K562 (cell line): ENCODE results near the gene SPATA16.

Experiments used
- CTCF ChIP-seq, 3 experiments: IDR thresholded peaks in 2 of 3; conservative IDR thresholded peaks in 1 of 3; 2 replicates each; pipeline ENCODE4 v1.5.1; 2011 to 2012; ENCODE audit warnings: low read length in 3 of 3, mild to moderate bottlenecking in 3 of 3, control low read depth in 2 of 3, improper control_type of control experiment in 1 of 3, inconsistent platforms in 1 of 3, low read depth in 1 of 3, mixed read lengths in 1 of 3, moderate library complexity in 1 of 3; ENCODE audit not compliant: insufficient read depth in 2 of 3
- POLR2AphosphoS5 ChIP-seq: IDR thresholded peaks from 2 replicates; pipeline ENCODE4 v1.6.1; 2011; ENCODE audit warnings: mild to moderate bottlenecking, low read depth, low read length, moderate library complexity; ENCODE audit not compliant: control insufficient read depth, insufficient read depth
- SMC3 ChIP-seq: conservative IDR thresholded peaks from 2 replicates; pipeline ENCODE4 v1.6.1; 2011; ENCODE audit warnings: low read depth, low read length, improper control_type of control experiment; ENCODE audit not compliant: insufficient read depth
- TFAM ChIP-seq: fragments of 250-450 bp; sonication (Bioruptor Pico); conservative IDR thresholded peaks from 2 replicates; pipeline ENCODE4 v1.5.0; 2021; ENCODE audit warnings: mild to moderate bottlenecking, moderate library complexity
- TSHZ1 ChIP-seq: fragments of 250-450 bp; sonication (Bioruptor Pico); IDR thresholded peaks from 2 replicates; pipeline ENCODE4 v1.4.0; 2020; ENCODE audit warnings: mild to moderate bottlenecking, moderate library complexity
- YY1 ChIP-seq, 3 experiments: IDR thresholded peaks; 2 replicates each; pipeline ENCODE4 v1.6.1; 2011; ENCODE audit warnings: low read length in 2 of 3, mild to moderate bottlenecking in 2 of 3, moderate library complexity in 2 of 3, borderline replicate concordance in 1 of 3, control low read depth in 1 of 3, low read depth in 1 of 3; ENCODE audit not compliant: insufficient read depth in 3 of 3, insufficient replicate concordance in 2 of 3, control insufficient read depth in 1 of 3, insufficient read length in 1 of 3; ENCODE audit errors: extremely low read depth in 1 of 3
- ZKSCAN1 ChIP-seq: fragments of 150-350 bp; IDR thresholded peaks from 2 replicates; pipeline ENCODE4 v1.6.1; 2016; ENCODE audit warnings: low read depth, low read length
- ZNF274 ChIP-seq: IDR thresholded peaks from 2 replicates; pipeline ENCODE4 v1.6.1; 2011; ENCODE audit warnings: low read depth, mild to moderate bottlenecking, low read length, moderate library complexity, borderline replicate concordance
- TF ChIP-seq, protein P1 (sequence below): fragments of 200-800 bp; sonication (Bioruptor generic); IDR thresholded peaks from 2 replicates; pipeline ENCODE4 v1.6.1; 2017; ENCODE audit warnings: missing genetic modification characterization, missing compliant biosample characterization

- TF ChIP-seq TSHZ1 (CRISPR knock-in tag), result no peak
- no peak for TF ChIP-seq CTCF (IDR thresholded peaks at IDR 0.05 in 2 of 3, conservative IDR thresholded peaks at IDR 0.05 in 1 of 3; ENCODE audit: insufficient read depth in 2 of 3, low read depth in 1 of 3, low read length in 3 of 3)
- TF ChIP-seq SMC3, result no peak
- TF ChIP-seq ZKSCAN1, result no peak
- no peak for TF ChIP-seq YY1 (IDR thresholded peaks at IDR 0.05; ENCODE audit: borderline replicate concordance in 1 of 3, control insufficient read depth in 1 of 3, extremely low read depth in 1 of 3, insufficient read depth in 3 of 3, insufficient read length in 1 of 3, insufficient replicate concordance in 2 of 3, low read depth in 1 of 3, low read length in 2 of 3)
- TF ChIP-seq TFAM (CRISPR knock-in tag), result no peak
- TF ChIP-seq POLR2AphosphoS5, result no peak
- TF ChIP-seq, protein P1, sequence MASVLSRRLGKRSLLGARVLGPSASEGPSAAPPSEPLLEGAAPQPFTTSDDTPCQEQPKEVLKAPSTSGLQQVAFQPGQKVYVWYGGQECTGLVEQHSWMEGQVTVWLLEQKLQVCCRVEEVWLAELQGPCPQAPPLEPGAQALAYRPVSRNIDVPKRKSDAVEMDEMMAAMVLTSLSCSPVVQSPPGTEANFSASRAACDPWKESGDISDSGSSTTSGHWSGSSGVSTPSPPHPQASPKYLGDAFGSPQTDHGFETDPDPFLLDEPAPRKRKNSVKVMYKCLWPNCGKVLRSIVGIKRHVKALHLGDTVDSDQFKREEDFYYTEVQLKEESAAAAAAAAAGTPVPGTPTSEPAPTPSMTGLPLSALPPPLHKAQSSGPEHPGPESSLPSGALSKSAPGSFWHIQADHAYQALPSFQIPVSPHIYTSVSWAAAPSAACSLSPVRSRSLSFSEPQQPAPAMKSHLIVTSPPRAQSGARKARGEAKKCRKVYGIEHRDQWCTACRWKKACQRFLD, result no peak
- no peak for TF ChIP-seq ZNF274
Observed at GRCh38 chr3:172853005-172853404, 288.0 kb downstream of the SPATA16 start.
